CD4-positive, alpha-beta T cell treated with Interleukin-17A for 1 hour (primary cell): Measurements from ENCODE around the gene FGF16.
"Not testable (repeated sequence)": the region's sequence is repeated elsewhere in the genome, so short reads cannot be mapped to it uniquely, and the experiment has no call there.

Experiments
- DNase-seq: peaks from one replicate; pipeline ENCODE4 v3.0.0-alpha.2; 2020

The FGF16 gene

DNA sequence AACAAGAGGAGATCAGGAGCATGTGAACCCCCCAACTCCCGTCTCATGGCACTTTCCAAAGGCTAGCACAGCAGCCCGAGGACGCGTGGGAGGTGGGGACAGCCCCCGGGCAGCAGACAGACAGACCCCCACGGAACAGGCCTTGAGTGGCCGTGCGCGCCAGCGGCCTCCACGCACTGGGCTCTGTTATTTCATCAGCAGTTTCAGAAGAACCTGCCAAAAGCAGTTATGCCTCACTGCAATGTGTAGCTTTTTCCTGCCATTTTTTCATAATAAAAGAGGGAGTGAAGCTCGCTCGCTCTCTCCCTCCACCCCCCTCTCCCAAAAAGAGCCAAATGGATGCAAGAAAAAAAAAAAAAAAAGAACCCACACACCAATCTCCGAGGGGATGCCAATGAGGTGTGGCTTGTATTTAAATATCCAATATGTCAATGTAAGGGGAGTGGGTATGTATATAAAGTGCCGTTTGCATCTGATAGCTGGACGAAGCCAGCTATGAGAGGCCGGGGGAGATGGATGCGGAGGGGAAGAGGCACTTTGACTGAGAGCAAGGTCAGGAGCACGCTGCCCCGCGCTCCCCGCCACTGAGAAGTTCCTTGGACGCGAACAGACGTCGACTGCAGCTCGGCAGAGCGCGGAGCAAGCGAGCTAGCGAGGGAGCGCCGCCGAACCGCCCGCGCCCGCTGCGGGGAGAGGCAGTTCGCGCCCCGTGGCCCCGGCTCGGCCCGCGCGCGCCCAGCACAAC lies at the start of gene FGF16:
Gene FGF16 (plus strand): TSS at position 482 of the 745 bp plus-strand sequence. CDS start 286 bp downstream, outside the sequence.
- no peak for DNase-seq

GRCh38 chrX:77398330-77398954 lies 48.7 kb upstream of the FGF16 start:
- DNase-seq: no peak

- DNase-seq: no peak
These were observed 42.8 kb upstream of the FGF16 start for GRCh38 chrX:77404419-77404818.

- DNase-seq: not testable (repeated sequence)
These were observed 39.4 kb upstream of the FGF16 start for GRCh38 chrX:77407821-77408220.

GRCh38 chrX:77412631-77413030 lies 34.6 kb upstream of the FGF16 start:
- DNase-seq: no peak

GRCh38 chrX:77415161-77415560 lies 32.0 kb upstream of the FGF16 start:
- no peak for DNase-seq

DNA sequence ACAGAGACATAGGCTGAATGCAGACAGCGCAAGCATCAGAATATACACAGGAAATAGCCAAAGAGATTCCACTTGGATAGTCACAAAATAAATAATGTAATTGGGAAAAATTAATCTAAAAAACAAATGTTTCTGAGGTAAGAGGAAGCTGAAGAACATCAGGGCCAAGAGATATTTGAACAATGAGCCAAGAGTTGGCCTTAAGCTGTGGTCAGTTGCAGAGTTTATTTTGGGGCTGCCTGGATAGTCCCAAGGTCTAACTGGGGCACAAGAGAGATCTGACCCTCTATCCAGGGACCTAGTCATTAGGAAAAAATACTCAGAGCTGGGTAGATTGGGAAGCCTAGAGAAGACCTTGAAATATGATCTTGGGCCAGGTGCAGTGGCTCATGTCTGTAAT lies 31.3 kb upstream of the FGF16 start:
- DNase-seq: no peak

DNA sequence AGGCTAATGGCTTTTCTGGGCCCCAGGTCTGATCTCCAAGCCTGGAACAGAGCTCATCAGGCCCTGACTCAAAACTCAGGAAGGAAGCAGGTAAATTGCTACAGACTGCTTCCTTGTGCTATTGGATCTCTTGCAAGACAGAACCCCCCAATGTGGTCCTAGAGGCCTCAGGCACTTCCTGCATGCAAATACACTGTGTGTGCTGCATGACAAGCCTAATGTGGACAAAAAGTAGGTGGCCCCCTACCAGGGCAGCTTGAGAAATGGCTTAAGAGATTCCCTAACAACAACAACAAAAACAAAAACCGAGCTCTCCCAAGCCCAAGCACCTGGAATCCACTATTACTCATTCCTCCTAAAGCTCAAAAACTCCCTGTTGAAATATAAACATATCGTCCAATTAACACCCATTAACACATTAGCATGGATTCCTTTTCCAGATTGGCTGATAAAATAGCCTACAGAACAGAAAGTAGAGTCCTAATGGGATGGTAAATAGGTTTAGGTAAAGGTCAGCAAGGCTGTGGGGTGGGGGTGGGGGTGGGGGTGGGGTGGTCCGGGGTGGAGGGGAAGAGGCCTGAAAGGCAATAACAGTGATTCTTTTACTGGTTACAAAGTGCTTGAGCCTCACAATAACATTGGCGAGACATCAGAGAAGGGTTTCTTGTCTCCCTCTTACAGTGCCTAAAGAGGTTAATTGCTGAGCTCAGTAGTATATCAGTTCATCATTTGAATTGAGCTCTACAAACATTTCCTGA lies 24.1 kb upstream of the FGF16 start:
- DNase-seq: no peak

- DNase-seq: no peak
These were observed 20.4 kb upstream of the FGF16 start for GRCh38 chrX:77426811-77427210.

DNA sequence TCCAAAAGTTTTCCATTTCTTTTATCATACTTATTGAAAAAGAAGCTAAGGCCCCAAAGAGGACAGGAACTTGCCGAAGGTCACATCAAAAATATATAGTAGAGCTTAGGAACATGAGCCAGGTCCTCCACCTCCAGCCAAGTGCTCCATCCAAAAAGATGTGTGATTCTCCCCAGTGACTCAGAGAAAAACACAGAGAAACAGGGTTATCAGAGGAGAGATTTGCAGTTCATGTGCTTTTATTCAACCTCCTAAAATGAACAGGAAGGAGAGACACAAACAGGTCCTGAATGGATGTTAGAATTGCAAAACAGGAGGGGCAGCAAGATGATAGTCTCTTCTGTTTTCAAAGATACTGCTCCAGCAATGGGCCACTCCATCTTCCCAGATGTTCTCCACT lies 19.6 kb upstream of the FGF16 start:
- DNase-seq: no peak

- no peak for DNase-seq
These were observed 18.6 kb upstream of the FGF16 start for GRCh38 chrX:77428551-77428950.

DNA sequence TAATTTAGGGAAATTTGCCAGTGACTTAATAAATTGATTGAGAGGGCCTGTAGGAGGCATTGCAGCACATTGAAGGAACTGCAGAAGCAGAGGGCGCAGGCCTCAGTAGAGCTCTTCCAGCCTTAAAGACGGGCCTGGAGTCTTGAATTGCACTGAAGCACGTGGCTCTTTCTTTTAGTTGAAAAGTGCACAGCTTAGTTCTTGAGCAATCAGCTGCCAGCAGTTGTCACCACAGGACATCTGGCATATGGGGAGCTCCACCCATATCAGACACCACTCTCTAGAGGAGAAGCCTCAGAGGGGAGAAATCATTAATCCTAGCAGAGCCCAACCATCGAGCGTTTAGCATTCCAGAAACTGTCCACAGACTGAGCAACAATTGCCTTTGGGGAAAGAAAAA lies 16.0 kb upstream of the FGF16 start:
- DNase-seq: no peak

DNA sequence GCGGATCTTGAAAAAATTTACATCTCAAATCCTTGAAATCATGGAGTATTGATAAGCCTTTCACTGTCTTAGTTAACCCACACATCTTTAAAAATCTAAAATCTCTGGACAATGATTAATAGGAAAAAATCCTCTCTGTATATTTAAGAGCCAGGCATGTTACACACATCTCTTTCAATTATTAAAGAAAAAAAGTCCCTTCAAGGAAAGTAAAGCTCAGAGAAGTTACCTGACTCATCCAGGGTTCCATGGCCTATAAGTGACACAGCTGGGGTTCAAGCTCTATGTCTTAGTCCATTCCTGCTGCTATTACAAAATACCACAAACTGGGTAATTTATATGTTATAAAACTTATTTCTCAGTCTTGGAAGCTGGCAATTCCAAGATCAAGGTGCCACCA lies 14.2 kb upstream of the FGF16 start:
- DNase-seq: no peak

- DNase-seq: no peak
These were observed 12.2 kb upstream of the FGF16 start for GRCh38 chrX:77434962-77435361.

GRCh38 chrX:77436271-77436670 lies 10.9 kb upstream of the FGF16 start:
- DNase-seq: no peak

DNA sequence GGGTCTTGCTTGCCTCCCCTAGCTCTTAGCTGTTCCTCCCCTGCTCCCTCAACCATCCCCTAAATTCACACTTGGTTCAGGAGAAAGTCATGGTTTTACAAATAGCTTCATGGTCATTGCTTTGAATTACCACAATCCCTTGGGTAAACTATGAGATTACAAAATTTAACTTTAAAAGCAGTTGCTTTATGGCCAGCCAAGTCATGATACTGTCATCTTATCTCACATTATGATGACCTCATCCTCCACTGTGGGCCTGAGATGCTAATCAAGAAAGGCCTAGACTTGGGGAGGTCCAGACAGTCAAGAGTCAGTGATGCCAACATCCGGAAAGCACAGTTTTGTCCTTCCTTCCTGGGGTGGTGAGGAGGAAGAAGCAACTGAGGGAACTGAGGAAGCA lies 10.5 kb upstream of the FGF16 start:
- no peak for DNase-seq

DNA sequence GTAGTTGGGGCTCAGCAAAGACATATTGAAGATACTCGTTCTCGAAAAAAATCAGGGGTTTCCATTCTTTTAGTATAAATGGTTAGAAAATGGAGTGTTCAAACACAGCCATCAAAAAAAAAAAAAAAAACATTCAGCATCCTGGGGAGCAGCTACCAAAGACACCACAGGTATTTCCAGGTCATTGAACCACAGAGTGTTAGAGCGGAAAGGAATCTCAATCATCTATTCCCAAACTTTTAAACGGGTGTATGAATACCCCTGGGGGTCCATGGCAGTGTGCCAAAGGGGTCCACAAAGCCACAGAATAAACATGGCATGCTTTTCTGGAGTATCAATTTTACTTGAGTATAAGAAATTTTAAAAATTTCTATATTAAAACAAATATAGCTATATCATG lies 6.9 kb upstream of the FGF16 start:
- DNase-seq: no peak

DNA sequence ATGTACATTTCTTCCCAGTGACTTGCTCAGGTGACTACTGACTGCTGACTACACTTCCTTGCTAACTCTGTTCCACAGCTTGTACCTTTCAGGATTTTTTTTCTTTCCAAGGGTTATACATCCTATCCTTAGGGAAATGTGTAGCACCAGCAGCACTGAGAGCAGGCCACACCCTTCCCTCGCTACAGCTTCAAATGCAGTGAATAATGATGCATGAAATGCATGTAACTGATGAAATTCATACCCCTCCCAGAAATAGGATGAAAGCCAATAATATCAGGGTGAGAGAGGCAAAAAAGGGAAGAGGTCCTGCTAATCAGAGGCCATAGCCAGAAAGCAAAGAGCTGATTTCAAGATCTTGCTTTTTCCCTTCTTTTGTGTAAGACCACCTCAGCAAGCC lies 6.2 kb upstream of the FGF16 start:
- DNase-seq: no peak

DNA sequence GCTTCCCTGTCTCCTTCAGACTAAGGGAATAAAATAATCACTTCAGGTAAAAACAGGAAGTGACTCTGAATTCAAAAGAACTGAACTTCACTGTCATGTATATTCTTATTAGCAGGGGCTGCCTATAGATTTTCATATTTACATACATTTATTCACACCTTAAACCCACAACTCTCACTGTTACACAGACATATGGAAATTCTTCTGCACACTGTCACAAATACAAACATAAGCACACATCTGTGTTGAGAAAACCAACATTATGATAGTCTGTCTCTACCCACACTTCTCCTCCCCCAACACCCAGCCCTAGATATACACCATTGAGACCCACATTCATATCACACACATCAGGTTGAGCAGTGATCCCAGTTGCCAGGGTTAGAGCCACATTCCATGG lies 5.7 kb upstream of the FGF16 start:
- DNase-seq: no peak

- no peak for DNase-seq
These were observed 4.5 kb upstream of the FGF16 start for GRCh38 chrX:77442728-77443127.

- no peak for DNase-seq
These were observed 3.1 kb upstream of the FGF16 start for GRCh38 chrX:77444075-77444474.

- DNase-seq: no peak
These were observed 2.6 kb upstream of the FGF16 start for GRCh38 chrX:77444545-77444944.

- DNase-seq: no peak
These were observed 1.1 kb upstream of the FGF16 start for GRCh38 chrX:77446029-77446585.
